ENCODE results near the gene DDX50. TPM values are rescaled to one million over a fixed set of nuclear protein-coding genes. Genes with fewer than 3 reads are reported as not detected.

Gene DDX50
- total RNA-seq, 4 donors from 2014 or later = 17.2 to 25.9 (median 23.7) TPM

DNA sequence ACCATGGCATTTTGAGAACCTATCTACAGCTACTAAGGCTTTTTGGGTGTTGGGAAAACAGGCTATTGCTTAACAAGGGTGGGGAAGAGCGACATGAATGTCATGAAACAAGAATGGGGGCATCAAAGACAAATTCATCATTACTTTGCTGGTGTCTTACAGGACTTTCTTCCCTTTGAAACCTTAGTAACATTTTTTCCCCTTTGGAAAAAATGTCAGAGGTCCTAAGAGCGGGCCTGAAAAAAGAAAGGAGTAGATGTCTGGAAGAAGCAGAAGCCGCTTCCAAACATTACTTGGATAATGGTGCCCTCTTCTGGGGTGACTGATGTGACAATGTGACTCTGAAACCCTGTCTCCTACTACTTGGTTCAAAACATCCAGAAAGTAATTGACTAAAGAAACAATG lies 3.8 kb upstream of the DDX50 start:
- no peak overlapping the region for H3K4me3 ChIP-seq
- H3K27ac ChIP-seq = no peak overlapping the region
- H3K27me3 ChIP-seq = no peaks in the 10 kb centered on the region
- intact Hi-C loops (cut with DNase I; ENCODE audit: low total_unique reads) = loop anchor here (1.0 to 5.0 kb wide), 3 partner anchors 70 to 345 kb away; partner anchors contain the start of gene STOX1
- DNase-seq (peak in 1 of 2 donors; percentile 43), ATAC-seq (peak in 1 of 2 donors; percentile 29)
- H3K36me3 ChIP-seq = no peaks in the 10 kb centered on the region
- in situ Hi-C loops (cut with MboI; ENCODE audit: low sequenced_read_pairs in 4 of 4) = loop anchor here (10.0 to 25.0 kb wide), 3 partner anchors 103 to 363 kb away; partner anchors contain the start of gene SLC25A16 (in 3 of the 4)
- no peaks in the 10 kb centered on the region for H3K9me3 ChIP-seq
- H3K4me1 ChIP-seq = peaks cover 13 to 20% of the 10 kb centered on the region in 2 donors
- TF ChIP-seq, protein P1, sequence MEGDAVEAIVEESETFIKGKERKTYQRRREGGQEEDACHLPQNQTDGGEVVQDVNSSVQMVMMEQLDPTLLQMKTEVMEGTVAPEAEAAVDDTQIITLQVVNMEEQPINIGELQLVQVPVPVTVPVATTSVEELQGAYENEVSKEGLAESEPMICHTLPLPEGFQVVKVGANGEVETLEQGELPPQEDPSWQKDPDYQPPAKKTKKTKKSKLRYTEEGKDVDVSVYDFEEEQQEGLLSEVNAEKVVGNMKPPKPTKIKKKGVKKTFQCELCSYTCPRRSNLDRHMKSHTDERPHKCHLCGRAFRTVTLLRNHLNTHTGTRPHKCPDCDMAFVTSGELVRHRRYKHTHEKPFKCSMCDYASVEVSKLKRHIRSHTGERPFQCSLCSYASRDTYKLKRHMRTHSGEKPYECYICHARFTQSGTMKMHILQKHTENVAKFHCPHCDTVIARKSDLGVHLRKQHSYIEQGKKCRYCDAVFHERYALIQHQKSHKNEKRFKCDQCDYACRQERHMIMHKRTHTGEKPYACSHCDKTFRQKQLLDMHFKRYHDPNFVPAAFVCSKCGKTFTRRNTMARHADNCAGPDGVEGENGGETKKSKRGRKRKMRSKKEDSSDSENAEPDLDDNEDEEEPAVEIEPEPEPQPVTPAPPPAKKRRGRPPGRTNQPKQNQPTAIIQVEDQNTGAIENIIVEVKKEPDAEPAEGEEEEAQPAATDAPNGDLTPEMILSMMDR (IDR thresholded peaks at IDR 0.05 in 4 of 5, conservative IDR thresholded peaks at IDR 0.05 in 1 of 5) = peak; percentile 16 to 54 (median 47)
- TF ChIP-seq POLR2A (IDR thresholded peaks at IDR 0.05) = no peak

GRCh38 chr10:68899186-68899745 lies 1.8 kb upstream of the DDX50 start:
- intact Hi-C loops (cut with DNase I; ENCODE audit: low total_unique reads) = loop anchor here (5.0 kb wide), 2 partner anchors 102 to 347 kb away; no protein-coding TSS in a partner anchor
- DNase-seq (no peak), ATAC-seq (no peak)
- no peak for TF ChIP-seq POLR2A (IDR thresholded peaks at IDR 0.05)
- TF ChIP-seq, protein P1 (IDR thresholded peaks at IDR 0.05 in 4 of 5, conservative IDR thresholded peaks at IDR 0.05 in 1 of 5) = no peak
- peak overlapping the region in 1 of 4 donors; percentile 98 for H3K27ac ChIP-seq
- H3K9me3 ChIP-seq = no peaks in the 10 kb centered on the region
- H3K4me3 ChIP-seq = no peak overlapping the region
- in situ Hi-C loops (cut with MboI; ENCODE audit: low sequenced_read_pairs in 4 of 4) = loop anchor here (10.0 to 25.0 kb wide), 3 partner anchors 104 to 364 kb away; partner anchors contain the start of gene SLC25A16 (in 3 of the 4)
- peaks cover 18 to 26% of the 10 kb centered on the region in 2 donors for H3K4me1 ChIP-seq
- H3K36me3 ChIP-seq = no peaks in the 10 kb centered on the region
- H3K27me3 ChIP-seq = no peaks in the 10 kb centered on the region

DNA sequence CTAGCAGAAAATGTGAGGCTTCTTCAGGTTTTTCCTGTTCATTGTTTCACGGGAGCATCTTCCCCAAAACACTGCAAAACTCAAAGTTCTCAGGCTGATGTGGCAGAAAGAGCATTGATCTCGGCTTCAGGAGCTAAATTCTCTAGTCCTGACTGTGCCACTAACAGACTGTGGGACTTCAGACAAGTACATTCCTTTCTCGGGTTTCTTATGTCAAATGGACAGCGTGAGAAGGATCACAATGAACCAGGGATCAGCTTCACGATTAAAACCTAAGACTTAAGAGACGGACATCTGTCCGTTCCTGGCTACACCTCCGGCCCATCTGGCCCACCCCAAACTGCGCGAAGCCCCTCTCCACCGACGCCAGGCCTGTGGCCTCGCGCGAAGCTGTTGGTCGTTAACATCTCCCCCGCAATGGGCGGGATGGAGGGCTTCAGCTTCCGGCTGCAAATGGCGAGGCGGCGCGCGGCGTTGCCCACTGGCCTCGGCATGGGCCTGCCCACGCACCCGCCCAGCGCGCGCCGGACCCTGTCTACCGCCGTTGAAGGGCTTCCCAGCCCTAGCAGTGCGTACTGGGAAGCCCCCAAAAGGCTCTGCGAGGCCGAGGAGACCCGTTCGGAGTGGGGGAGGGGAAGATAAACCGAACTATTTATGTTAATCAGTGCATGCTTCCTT lies 549 bp upstream of the DDX50 start:
- peaks cover 18 to 26% of the 10 kb centered on the region in 2 donors for H3K4me1 ChIP-seq
- H3K4me3 ChIP-seq = peak overlapping the region; percentile 92 to 98 (median 96)
- H3K27ac ChIP-seq = peak overlapping the region; percentile 93 to 99 (median 98)
- peak; percentile 62 to 70 for ATAC-seq
- in situ Hi-C loops (cut with MboI; ENCODE audit: low sequenced_read_pairs in 4 of 4) = loop anchor here in 1 of 4 donors (25.0 kb wide), 1 partner anchor 163 kb away; no protein-coding TSS in a partner anchor
- intact Hi-C loops (cut with DNase I; ENCODE audit: low total_unique reads) = loop anchor here (2.0 to 10.0 kb wide), 2 partner anchors 180 to 496 kb away; partner anchors contain the start of genes CCAR1 and RUFY2
- H3K9me3 ChIP-seq = no peaks in the 10 kb centered on the region
- no peaks in the 10 kb centered on the region for H3K36me3 ChIP-seq
- no peaks in the 10 kb centered on the region for H3K27me3 ChIP-seq
- no peak for DNase-seq
- no peak for TF ChIP-seq POLR2A (IDR thresholded peaks at IDR 0.05)
- TF ChIP-seq, protein P1 (IDR thresholded peaks at IDR 0.05 in 4 of 5, conservative IDR thresholded peaks at IDR 0.05 in 1 of 5) = no peak

GRCh38 chr10:68902382-68902781 lies 1.3 kb downstream of the DDX50 start:
- DNase-seq (no peak), ATAC-seq (no peak)
- peaks cover 18 to 26% of the 10 kb centered on the region in 2 donors for H3K4me1 ChIP-seq
- peak overlapping the region; percentile 93 to 99 (median 98) for H3K27ac ChIP-seq
- H3K27me3 ChIP-seq = no peaks in the 10 kb centered on the region
- intact Hi-C loops (cut with DNase I; ENCODE audit: low total_unique reads) = loop anchor here (10.0 kb wide), 1 partner anchor 498 kb away; the partner anchor contains the start of gene RUFY2
- H3K4me3 ChIP-seq = peak overlapping the region in 2 of 4 donors; percentile 92 to 93
- TF ChIP-seq POLR2A (IDR thresholded peaks at IDR 0.05) = no peak
- TF ChIP-seq, protein P1 (IDR thresholded peaks at IDR 0.05 in 4 of 5, conservative IDR thresholded peaks at IDR 0.05 in 1 of 5) = no peak
- no peaks in the 10 kb centered on the region for H3K9me3 ChIP-seq
- in situ Hi-C loops (cut with MboI; ENCODE audit: low sequenced_read_pairs in 4 of 4) = loop anchor here in 1 of 4 donors (25.0 kb wide), 1 partner anchor 165 kb away; no protein-coding TSS in a partner anchor
- peaks cover 0 to 8% of the 10 kb centered on the region in 2 donors for H3K36me3 ChIP-seq
